K562 (cell line): ENCODE results near the gene ADAT3. TPM values are rescaled to one million over a fixed set of nuclear protein-coding genes. Genes with fewer than 3 reads are reported as not detected.
"Not testable (repeated sequence)": the region's sequence is repeated elsewhere in the genome, so short reads cannot be mapped to it uniquely, and the experiment has no call there.

Experiments
- ATAC-seq: fragments of 200-7000 bp; cut with Tn5 transposase; 3 replicates; pipeline ENCODE4 v1.9.1; 2020; ENCODE audit warnings: moderate library complexity
- BruUV-seq: library from RNA; stranded (reverse); fragments of 400-500 nt; replicated peaks from 2 replicates; lab custom pipeline; 2021; lab: Mats Ljungman, UMichigan
- CTCF ChIA-PET: fragments of 300-600 bp; formaldehyde crosslinking; extraction: SDS; loops from one replicate; lab custom pipeline; 2021; ENCODE audit warnings: low intra/inter-chr PET ratio; lab: Yijun Ruan, JAX
- POLR2A ChIA-PET: fragments of 300-600, 350-650 bp; sonication (Branson Sonifier 250); formaldehyde crosslinking; extraction: SDS; loops from one replicate; lab custom pipeline; 2021; ENCODE audit warnings: antibody characterized with exemption, inconsistent platforms; lab: Yijun Ruan, JAX
- DNase-seq, 4 experiments: peaks; one replicate each; pipeline versions ENCODE4 v3.0.0 to v3.0.0-alpha.2; 2011 to 2018; ENCODE audit warnings: low spot score in 3 of 4, mixed read lengths in 3 of 4; ENCODE audit errors: extremely low read depth in 1 of 4
- FAIRE-seq: peaks from 2 replicates; lab custom pipeline; 2011; peaks lifted over from hg19 to GRCh38; lab: Jason Lieb, UNC
- H2AFZ ChIP-seq: 2 replicates; pipeline ENCODE4 v1.6.0; 2011; ENCODE audit warnings: low read depth, low read length, control low read depth, inconsistent platforms
- H3K27ac ChIP-seq: fragments of 200-600 bp; 3 replicates; pipeline ENCODE4 v1.8.0; 2011; ENCODE audit warnings: low read depth, mild to moderate bottlenecking, control low read depth, inconsistent platforms, low read length, moderate library complexity, mixed read lengths; ENCODE audit errors: extremely low read depth
- H3K27me3 ChIP-seq, 2 experiments: fragments of 300-600 bp in 1 of 2; 2 replicates in 1 of 2; 3 replicates in 1 of 2; pipeline versions ENCODE4 v1.6.0 to v1.8.0; 2011; ENCODE audit warnings: inconsistent platforms in 2 of 2, low read length in 2 of 2, mild to moderate bottlenecking in 1 of 2, mixed read lengths in 1 of 2, moderate library complexity in 1 of 2; ENCODE audit not compliant: control insufficient read depth in 2 of 2, insufficient read depth in 2 of 2
- H3K36me3 ChIP-seq: fragments of 300-600 bp; 3 replicates; pipeline ENCODE4 v1.8.0; 2011; ENCODE audit warnings: mild to moderate bottlenecking, low read length, inconsistent platforms; ENCODE audit not compliant: control insufficient read depth, insufficient read depth
- H3K4me1 ChIP-seq, 2 experiments: fragments of 200-600 bp in 1 of 2; replicated peaks in 1 of 2; 2 replicates in 1 of 2; 3 replicates in 1 of 2; pipeline versions ENCODE4 v1.5.1 to v1.8.0; 2011; ENCODE audit warnings: inconsistent platforms in 2 of 2, low read length in 2 of 2, mild to moderate bottlenecking in 1 of 2, mixed read lengths in 1 of 2, moderate library complexity in 1 of 2; ENCODE audit not compliant: control insufficient read depth in 2 of 2, insufficient read depth in 2 of 2
- H3K4me2 ChIP-seq: 2 replicates; pipeline ENCODE4 v1.6.1; 2011; ENCODE audit warnings: low read length, control low read depth, inconsistent platforms, mixed read lengths; ENCODE audit not compliant: insufficient read depth
- H3K4me3 ChIP-seq: fragments of 200-600 bp; sonication (generic), shearing (Covaris generic); 2 replicates; pipeline ENCODE4 v1.5.1; 2016; ENCODE audit warnings: control low read depth, inconsistent platforms
- H3K79me2 ChIP-seq: fragments of 200-600 bp; 3 replicates; pipeline ENCODE4 v1.8.0; 2011; ENCODE audit warnings: low read length, inconsistent platforms; ENCODE audit not compliant: control insufficient read depth, insufficient read depth
- H3K9ac ChIP-seq, 2 experiments: 2 replicates each; pipeline versions ENCODE4 v1.6.0 to v1.6.1; 2011; ENCODE audit warnings: low read depth in 2 of 2, low read length in 2 of 2, control low read depth in 1 of 2, inconsistent platforms in 1 of 2, mild to moderate bottlenecking in 1 of 2, mixed read lengths in 1 of 2; ENCODE audit not compliant: insufficient read depth in 1 of 2
- H3K9me1 ChIP-seq: one replicate; pipeline ENCODE4 v1.6.0; 2011; ENCODE audit warnings: inconsistent platforms, mild to moderate bottlenecking, low read length, moderate library complexity; ENCODE audit not compliant: control insufficient read depth, insufficient read depth
- H3K9me3 ChIP-seq: replicated peaks from 2 replicates; pipeline ENCODE4 v1.5.1; 2011; ENCODE audit warnings: low read depth, low read length, inconsistent platforms; ENCODE audit not compliant: control insufficient read depth, insufficient read depth
- H4K20me1 ChIP-seq: replicated peaks from 2 replicates; pipeline ENCODE4 v1.6.1; 2011; ENCODE audit warnings: low read length, inconsistent platforms, mixed read lengths; ENCODE audit not compliant: control insufficient read depth, insufficient read depth
- WGBS: fragments of 100-300 bp; shearing (Covaris generic); methylation state at CpG from one replicate; pipeline ENCODE4 v1.1.6; 2016; ENCODE audit warnings: low coverage, mixed read lengths; ENCODE audit not compliant: insufficient coverage; ENCODE audit errors: missing lambda C conversion rate; 5-methylcytosine and 5-hydroxymethylcytosine counted together
- in situ Hi-C: fragments of 300-500 bp; cut with MboI; formaldehyde crosslinking; loops from 4 replicates; pipeline ENCODE4 v1.15.0; 2018; ENCODE audit warnings: inconsistent platforms, mixed read lengths
- intact Hi-C: fragments of 100-400 bp; cut with micrococcal nuclease; formaldehyde crosslinking; loops from 2 replicates; pipeline ENCODE4 v1.14.2; 2022
- polyA plus RNA-seq, 8 experiments: library from polyadenylated mRNA; depleted of rRNA in 4 of 8; stranded (reverse) in 5 of 8; unstranded in 3 of 8; fragments of >200 nt; fragmentation: Nextera tagmentation in 2 of 8; fragmentation: Illumina TruSeq in 1 of 8; extraction: Ambion mirVana in 2 of 8; extraction: Trizol in 1 of 8; gene quantifications; 2 replicates each; pipeline versions ENCODE4 v1.2.1 to v1.2.3, GENCODE V29; 2011 to 2014; ENCODE audit warnings: inconsistent platforms in 1 of 8, missing spikeins in 1 of 8
- total RNA-seq, 7 experiments: library from RNA; depleted of rRNA in 6 of 7; stranded (reverse); fragments of >200 nt in 6 of 7; fragmentation: Illumina TruSeq in 2 of 7; extraction: Trizol in 2 of 7; gene quantifications; 2 replicates each; pipeline versions ENCODE4 v1.2.1 to v1.2.3, GENCODE V29; 2011 to 2021; ENCODE audit warnings: low replicate concordance in 1 of 7

Gene ADAT3
- total and polyA plus RNA-seq, 9 of the 15 experiments (the other 6 are each of a cell fraction or from before 2014, with no cell fraction given) = 0.67 to 15.6 (median 7.8) TPM; not detected in 4

GRCh38 chr19:1877280-1877660, 27.9 kb upstream of the ADAT3 start:
- peaks cover 23 to 54% of the 10 kb centered on the region in 2 experiments for H3K4me1 ChIP-seq
- H3K36me3 ChIP-seq = peaks cover 29% of the 10 kb centered on the region; the same call in 2 of the 3 replicates
- BruUV-seq, H3K4me3 ChIP-seq, in situ Hi-C loops, H3K9ac ChIP-seq, DNase-seq, FAIRE-seq, H3K27ac ChIP-seq, ATAC-seq, intact Hi-C loops, H2AFZ ChIP-seq, H3K9me1 ChIP-seq, CTCF ChIA-PET, H3K27me3 ChIP-seq, H3K9me3 ChIP-seq, H3K4me2 ChIP-seq: not testable (repeated sequence)
- peaks cover 57% of the 10 kb centered on the region for H3K79me2 ChIP-seq
- POLR2A ChIA-PET = interaction anchor here (1.1 kb wide), 1 partner anchor 43 kb away, joined by 3 read pairs; no protein-coding TSS in a partner anchor
- H4K20me1 ChIP-seq = peaks cover 15% of the 10 kb centered on the region; the same call in 1 of the 2 replicates
- 90% methylated on average over 6 of the region's 47 CpGs for WGBS

GRCh38 chr19:1878583-1878982, 26.6 kb upstream of the ADAT3 start:
- in situ Hi-C loops = not testable (repeated sequence)

GRCh38 chr19:1879982-1880381, 25.2 kb upstream of the ADAT3 start:
- BruUV-seq, H3K9me3 ChIP-seq, DNase-seq, H3K4me2 ChIP-seq, intact Hi-C loops, H2AFZ ChIP-seq, H3K27me3 ChIP-seq, FAIRE-seq, H3K4me3 ChIP-seq, H3K27ac ChIP-seq, CTCF ChIA-PET, in situ Hi-C loops, POLR2A ChIA-PET, ATAC-seq: not testable (repeated sequence)
- Histone ChIP-seq H3K9ac (peak overlapping the region in 1 of 2 experiments; percentile 55; a peak in 2 of 4 replicates), H3K36me3 (peaks cover 27% of the 10 kb centered on the region; the same call in 2 of the 3 replicates), H3K4me1 (peaks cover 24 to 64% of the 10 kb centered on the region in 2 experiments), H3K9me1 (peaks cover 14% of the 10 kb centered on the region), H4K20me1 (peaks cover 42% of the 10 kb centered on the region; the same call in 1 of the 2 replicates), H3K79me2 (peaks cover 57% of the 10 kb centered on the region)
- WGBS = 96% methylated on average over 10 of the region's 17 CpGs

More at GRCh38 chr19:1878583-1878982, 26.6 kb upstream of the ADAT3 start:
- FAIRE-seq, POLR2A ChIA-PET, H3K9me1 ChIP-seq, H3K27ac ChIP-seq, H3K4me2 ChIP-seq, H3K9me3 ChIP-seq, intact Hi-C loops, H3K27me3 ChIP-seq, DNase-seq, H3K4me3 ChIP-seq, BruUV-seq, H3K9ac ChIP-seq, H2AFZ ChIP-seq, CTCF ChIA-PET, ATAC-seq: not testable (repeated sequence)
- peaks cover 23 to 53% of the 10 kb centered on the region in 2 experiments for H3K4me1 ChIP-seq
- 88% methylated on average over 2 of the region's 8 CpGs for WGBS
- H4K20me1 ChIP-seq = peaks cover 28% of the 10 kb centered on the region; the same call in 1 of the 2 replicates
- H3K79me2 ChIP-seq = peaks cover 57% of the 10 kb centered on the region
- peaks cover 33% of the 10 kb centered on the region; the same call in 2 of the 3 replicates for H3K36me3 ChIP-seq
